Glomerular endothelial cell (primary cell): ENCODE measurements around the gene TAF1C. TPM values are rescaled to one million over a fixed set of nuclear protein-coding genes. Genes with fewer than 3 reads are reported as not detected.

Experiments
- DNase-seq: peaks from one replicate; pipeline ENCODE4 v3.0.0-alpha.2; 2011; ENCODE audit warnings: low read depth, low spot score; ENCODE audit errors: extremely low read depth
- total RNA-seq: library from RNA; depleted of rRNA; stranded (reverse); fragments of >200 nt; gene quantifications from 2 replicates; pipeline ENCODE4 v1.2.3, GENCODE V29; 2015

Gene TAF1C
- total RNA-seq, 1 donor from 2014 or later: 62.0 TPM

DNA sequence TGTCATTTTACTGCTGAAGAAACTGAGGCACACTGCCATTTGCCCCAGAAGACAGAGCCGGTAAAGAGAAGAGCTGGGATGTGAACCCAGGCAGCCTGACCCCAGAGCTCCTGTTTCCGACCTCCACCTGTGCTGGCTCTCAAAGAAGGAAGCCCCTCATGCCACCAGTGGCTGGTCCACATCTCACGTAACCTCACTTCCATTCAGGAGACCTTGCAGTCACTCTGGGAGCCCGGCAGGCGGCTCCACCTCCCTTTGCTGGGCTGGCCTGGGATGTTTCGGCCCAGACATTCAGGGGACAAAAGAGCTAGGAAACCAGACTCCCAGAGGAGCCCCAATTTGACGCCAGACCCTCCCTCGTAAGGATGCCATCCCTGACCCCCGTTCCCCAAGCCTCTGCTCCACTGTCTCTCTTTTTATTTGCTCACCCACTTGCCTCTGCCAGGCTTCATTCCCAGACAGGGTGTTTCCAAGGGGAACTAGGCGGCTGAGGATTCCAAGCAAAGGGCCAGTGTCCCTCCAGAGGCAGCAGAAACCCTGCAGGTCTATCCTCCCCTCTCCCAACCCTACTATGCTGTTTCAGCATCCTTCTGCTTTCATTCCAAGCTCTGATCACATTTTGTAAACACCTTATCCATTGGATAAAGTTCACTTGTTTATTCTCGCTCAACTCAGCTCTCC, 2.8 kb downstream of the TAF1C start:
- no peak for DNase-seq

GRCh38 chr16:84183572-84183875, 3.3 kb downstream of the TAF1C start:
- no peak for DNase-seq

GRCh38 chr16:84182680-84183571, 3.9 kb downstream of the TAF1C start:
- no peak for DNase-seq

DNA sequence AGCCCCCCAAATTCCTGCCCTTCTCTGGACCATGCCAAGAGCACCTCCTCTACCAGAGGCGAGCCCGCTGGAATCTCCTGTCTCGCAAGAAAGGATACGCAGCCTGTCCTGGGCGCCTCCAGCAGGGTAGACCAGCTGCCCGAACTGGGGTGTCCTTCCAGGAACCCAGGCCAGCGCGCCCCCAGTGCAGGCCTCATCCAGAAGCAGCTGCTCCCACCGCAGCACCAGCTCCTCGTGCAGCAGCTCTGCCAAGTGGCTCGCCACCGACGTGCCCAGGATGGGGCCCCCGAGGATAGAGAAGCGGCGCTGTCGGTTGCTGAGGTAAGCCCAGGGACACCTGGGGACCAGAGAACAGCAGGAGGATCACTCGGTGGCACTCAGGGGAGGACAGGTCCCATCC, 4.8 kb downstream of the TAF1C start:
- no peak for DNase-seq

DNA sequence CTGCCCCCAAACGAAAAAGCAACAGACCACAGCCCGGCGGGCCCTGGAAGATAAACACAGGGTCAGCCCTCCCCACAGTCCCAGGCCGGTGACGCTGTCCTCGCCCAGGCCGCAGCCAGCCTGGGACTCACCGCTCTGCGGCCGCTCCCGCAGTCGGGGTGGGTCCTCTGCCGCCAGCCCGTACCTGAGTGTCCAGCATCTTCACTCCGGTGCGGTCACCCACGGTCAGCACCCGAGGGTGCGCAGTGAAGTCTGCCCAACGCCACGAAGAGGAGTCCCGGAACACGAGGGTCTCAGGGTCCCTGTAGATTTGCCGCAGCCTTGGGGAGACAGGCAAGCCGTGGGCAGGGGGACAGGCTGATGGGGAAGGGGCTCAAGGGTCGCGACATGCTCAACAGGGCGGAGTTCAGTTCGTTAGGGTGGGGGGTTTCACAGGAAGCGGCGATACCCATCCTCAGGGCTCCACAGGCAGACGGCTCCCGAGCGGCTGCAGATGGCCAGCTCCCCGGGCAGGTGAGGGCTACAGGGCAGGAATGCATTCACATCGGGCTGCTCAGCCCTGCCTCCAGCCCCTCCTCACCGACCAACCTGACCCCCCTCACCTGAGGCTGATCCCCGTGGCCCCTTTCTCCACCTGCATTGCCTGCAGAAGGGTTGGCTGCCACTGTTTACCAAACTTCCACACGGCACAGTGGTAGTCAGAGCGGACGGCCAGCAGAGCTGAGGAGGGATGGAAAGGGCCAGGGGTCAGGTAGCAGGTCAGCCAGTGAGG, 5.5 kb downstream of the TAF1C start:
- no peak for DNase-seq

DNA sequence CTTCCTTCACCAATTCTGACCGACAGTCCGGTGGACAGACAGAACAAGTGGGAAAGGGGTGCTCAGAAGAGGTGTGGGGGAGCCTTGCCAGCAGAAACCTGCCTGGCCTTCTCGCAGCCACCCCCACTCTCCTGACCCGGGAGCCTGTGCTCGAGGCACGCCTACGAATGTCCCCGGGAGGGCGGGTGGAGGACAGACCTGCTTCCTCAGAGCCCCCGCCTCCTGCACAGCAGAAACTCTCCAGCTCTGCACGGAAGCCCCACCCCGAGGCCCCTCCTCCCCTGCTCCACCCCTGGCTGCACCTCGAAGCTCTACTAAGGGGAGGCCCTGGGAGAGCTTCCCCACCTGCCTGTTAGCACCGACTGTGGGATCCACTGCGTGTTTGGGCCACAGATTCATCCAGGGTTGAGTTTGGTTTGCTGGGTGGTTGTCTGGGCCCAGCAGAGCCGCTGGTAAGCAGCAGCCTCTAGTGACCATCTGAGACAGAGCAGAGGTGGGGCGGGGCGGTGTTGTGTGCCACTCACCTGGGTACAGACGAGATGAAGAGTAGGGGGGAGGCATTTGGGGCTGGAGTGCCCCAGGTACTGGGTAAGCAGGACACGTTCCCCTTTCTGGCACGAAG, 6.2 kb downstream of the TAF1C start:
- DNase-seq: no peak

GRCh38 chr16:84179612-84180320, 7.1 kb downstream of the TAF1C start:
- no peak for DNase-seq

- DNase-seq: no peak
Measured at GRCh38 chr16:84178892-84179611, 7.8 kb downstream of the TAF1C start.

GRCh38 chr16:84178146-84178765, 8.6 kb downstream of the TAF1C start:
- no peak for DNase-seq

DNA sequence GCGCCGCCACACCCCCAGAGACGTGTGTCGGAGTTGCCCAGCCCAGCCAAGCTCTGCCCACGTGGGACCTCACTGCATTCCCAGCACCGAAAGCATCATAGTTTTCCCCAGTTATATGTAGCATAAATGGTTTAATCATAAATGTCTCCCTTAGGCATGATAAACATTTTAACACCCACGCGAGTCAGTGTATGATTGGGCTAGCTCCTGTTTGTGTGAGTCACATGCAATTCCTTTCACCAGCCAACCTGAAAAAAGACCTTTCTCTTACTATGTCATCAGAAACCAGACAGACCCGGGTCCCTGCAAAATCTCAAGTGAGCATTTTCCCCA, 9.2 kb downstream of the TAF1C start:
- no peak for DNase-seq

- no peak for DNase-seq
Measured at GRCh38 chr16:84176192-84177053, 10.4 kb downstream of the TAF1C start.

DNA sequence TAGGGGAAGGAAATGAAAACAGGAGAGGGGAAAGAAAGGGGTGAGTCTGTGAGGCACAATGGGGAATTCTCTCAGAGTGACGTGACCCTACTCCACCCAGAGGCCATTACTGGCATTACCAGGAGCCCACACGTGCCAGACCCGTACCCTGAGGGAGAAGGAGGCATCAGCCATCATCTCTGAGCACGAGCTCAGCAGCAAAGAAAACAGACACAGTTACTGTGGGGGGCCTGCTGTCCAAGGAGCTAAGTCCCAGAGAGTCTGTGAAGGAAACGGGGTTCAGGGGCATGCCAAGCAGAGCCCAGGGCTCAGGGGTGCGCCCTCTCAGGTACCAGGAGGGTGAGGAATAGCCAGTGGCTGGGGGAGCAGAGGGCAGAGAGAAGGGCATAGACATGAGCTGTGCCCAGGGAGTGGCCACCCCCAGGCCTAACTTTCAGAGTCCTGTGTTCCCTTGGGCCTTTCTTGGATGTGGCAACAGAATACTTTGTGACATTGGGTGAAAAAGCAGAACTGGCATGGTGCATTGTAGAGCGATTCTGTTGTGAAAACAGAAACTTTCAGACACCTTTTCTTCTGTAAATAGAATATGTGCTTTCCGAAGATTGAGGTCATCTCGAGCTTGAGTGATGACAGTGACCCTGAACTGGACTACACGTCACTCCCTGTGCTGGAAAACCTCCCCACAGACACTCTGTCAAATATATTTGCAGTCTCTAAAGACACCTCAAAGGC, 11.3 kb downstream of the TAF1C start:
- no peak for DNase-seq

DNA sequence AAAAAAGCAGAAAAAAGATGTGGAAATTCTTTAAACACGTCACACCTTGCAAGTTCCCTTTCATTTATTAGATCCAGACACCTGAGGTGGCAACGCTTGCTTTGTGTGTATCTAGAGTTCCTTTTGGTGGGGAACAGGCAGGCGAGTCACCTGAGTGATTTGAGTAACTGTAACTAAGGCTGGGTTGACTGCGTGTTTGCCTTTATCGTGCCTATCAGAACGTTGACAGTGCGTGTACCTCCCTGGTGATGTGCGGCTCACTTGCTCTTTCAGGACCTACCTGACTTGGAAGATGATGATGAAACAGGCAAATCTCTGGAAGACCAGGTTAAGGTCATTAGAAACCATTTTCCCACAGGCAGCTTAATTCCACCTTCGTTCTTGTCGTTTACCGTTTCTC, 12.5 kb downstream of the TAF1C start:
- DNase-seq: no peak

DNA sequence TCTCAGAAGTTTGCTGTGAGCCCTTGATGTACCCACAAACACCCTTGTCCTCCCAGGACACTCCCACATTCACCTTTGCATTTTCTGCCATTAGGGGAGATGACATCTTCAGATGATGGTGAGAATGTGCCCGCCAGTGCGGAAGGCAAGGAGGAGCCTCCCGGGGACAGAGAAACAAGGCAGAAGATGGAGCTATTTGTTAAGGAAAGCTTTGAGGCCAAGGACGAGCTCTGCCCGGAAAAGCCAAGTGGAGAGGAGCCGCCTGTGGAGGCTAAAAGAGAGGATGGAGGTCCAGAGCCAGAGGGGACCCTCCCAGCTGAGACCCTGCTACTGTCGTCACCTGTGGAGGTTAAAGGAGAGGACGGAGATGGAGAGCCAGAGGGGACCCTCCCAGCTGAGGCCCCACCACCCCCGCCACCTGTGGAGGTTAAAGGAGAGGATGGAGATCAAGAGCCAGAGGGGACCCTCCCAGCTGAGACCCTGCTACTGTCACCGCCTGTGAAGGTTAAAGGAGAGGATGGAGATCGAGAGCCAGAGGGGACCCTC, 17.0 kb downstream of the TAF1C start:
- DNase-seq: no peak

DNA sequence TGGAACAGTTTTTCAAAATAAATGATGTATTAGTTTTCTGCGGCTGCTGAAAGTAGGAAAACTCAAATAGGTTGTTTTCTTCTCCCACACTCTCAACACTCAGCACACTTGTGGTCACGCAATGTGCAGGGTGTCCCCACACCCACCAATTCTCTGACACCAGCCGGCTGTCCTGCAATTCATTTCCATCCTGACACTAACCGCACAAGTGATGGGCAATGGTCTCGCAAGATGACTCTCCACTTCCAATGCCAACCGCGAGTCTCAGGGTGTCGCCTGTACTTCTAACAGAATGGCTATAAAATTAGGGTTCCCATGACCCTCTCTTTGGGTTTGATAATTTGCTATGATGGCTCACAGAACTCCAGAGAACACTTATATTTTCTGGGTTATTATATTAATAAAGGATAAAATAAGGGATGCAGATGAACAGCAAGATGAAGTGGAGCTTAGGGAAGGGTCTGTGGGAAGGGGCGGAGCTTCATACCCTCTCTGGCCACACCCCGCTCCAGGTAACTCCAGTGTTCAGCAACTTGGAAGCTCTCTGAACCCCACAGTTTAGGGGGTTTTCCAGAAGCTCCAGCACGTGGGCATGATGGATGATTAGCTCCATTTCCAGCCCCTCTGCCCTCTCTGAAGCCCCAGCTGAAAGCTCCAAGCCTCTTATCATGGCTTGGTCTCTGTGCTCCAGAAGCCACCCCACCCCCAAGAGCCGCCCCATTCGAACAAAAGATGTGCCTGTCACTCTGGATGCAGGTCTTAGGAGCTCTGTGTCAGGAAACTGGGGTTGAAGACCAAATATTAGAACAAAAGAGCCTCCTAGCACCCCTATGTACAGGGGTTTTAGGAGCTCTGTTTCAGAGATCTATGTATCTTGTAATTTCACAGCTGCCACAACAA, 19.8 kb downstream of the TAF1C start:
- DNase-seq: no peak

DNA sequence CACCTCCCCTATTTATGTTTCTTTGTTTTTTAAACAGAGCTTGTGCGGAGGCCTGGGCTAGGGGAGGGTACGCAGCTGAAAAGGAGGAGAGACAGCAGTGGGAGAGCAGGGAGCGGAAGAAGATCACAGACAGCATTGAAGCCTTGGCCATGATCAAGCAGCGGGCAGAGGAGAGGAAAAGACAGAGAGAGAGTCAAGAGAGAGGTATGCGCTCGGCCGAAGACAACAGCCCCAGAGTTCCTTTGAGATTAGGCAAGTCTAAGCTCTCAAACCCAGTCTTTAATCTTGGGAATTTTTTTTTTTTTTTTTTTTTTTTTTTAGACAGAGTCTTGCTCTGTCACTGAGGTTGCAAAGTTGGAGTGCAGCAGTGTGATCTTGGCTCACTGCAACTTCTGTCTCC, 21.1 kb downstream of the TAF1C start:
- DNase-seq: no peak

DNA sequence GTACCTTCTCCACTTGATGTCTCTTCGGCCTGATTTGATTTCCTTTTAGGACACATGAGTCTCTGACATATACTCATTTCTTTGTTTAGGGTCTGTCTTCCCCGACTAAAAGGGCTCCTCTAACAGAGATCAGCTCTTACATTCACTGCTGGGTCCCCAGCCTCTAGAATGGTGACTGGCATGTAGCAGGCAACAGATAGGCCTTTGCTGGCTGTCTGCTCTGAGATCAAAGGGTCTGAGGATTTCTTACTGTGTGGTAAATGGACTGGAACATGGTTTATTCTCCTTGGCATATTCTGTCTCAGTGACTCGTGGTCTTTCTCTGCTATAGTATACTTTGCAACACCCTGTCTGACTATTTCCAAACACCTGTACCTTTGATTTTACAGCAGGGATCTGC, 25.1 kb downstream of the TAF1C start:
- no peak for DNase-seq
